ENCODE results near the gene KRTAP5-6. TPM values are rescaled to one million over a fixed set of nuclear protein-coding genes. Genes with fewer than 3 reads are reported as not detected.
A peak's percentile ranks its signal among the peaks of the same experiment; 100 is the strongest.

The KRTAP5-6 gene
- polyA plus RNA-seq, 2 of the 4 experiments (the other 2 are of a cell fraction) = not detected

- ATAC-seq = no peak
- Histone ChIP-seq H3K4me1 (peaks cover 3% of the 10 kb centered on the region; the same call in 1 of the 3 replicates), H3K27ac (no peak overlapping the region), H3K4me3 (no peak overlapping the region), H3K4me2 (no peak overlapping the region), H3K9me3 (no peaks in the 10 kb centered on the region)
- FAIRE-seq = peak; percentile 59
- no peak for DNase-seq (ENCODE audit: low read depth in 1 of 2, low spot score in 1 of 2)
- TF ChIP-seq HOXA7 (CRISPR knock-in tag; IDR thresholded peaks at IDR 0.05) = no peak
- TF ChIP-seq HMGXB4 (CRISPR knock-in tag; IDR thresholded peaks at IDR 0.05; ENCODE audit: borderline replicate concordance) = no peak
- TF ChIP-seq RNF2 (IDR thresholded peaks at IDR 0.05; ENCODE audit: borderline replicate concordance, low read depth) = no peak
- TF ChIP-seq, protein P1, sequence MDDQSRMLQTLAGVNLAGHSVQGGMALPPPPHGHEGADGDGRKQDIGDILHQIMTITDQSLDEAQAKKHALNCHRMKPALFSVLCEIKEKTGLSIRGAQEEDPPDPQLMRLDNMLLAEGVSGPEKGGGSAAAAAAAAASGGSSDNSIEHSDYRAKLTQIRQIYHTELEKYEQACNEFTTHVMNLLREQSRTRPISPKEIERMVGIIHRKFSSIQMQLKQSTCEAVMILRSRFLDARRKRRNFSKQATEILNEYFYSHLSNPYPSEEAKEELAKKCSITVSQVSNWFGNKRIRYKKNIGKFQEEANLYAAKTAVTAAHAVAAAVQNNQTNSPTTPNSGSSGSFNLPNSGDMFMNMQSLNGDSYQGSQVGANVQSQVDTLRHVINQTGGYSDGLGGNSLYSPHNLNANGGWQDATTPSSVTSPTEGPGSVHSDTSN (IDR thresholded peaks at IDR 0.05) = no peak
- TF ChIP-seq KDM1A (IDR thresholded peaks at IDR 0.05; ENCODE audit: low read depth) = no peak
- WGBS (ENCODE audit: missing lambda C conversion rate) = 40% methylated on average over 6 of the region's 6 CpGs
- CTCF ChIA-PET = interaction anchor here (6.7 to 10.5 kb wide), 2 partner anchors 10 to 130 kb away, joined by 77 to 97 read pairs; partner anchors contain the start of gene SYT8
- POLR2A ChIA-PET = no interaction called here
Measured at GRCh38 chr11:1703146-1703545, 6.2 kb downstream of the KRTAP5-6 start.

GRCh38 chr11:1705126-1706052 lies 8.4 kb downstream of the KRTAP5-6 start:
- POLR2A ChIA-PET = no interaction called here
- peaks cover 3% of the 10 kb centered on the region; the same call in 1 of the 3 replicates for H3K4me1 ChIP-seq
- TF ChIP-seq CBX2 (IDR thresholded peaks at IDR 0.05; ENCODE audit: borderline replicate concordance, low read depth) (no peak), BHLHE40 (IDR thresholded peaks at IDR 0.05; ENCODE audit: low read depth, low read length) (no peak), CHD4 (IDR thresholded peaks at IDR 0.05; ENCODE audit: borderline replicate concordance) (no peak), GATA3 (IDR thresholded peaks at IDR 0.05; ENCODE audit: borderline replicate concordance) (no peak)
- CTCF ChIA-PET = interaction anchor here (0.6 to 10.5 kb wide), 7 partner anchors 12 to 446 kb away, joined by 3 to 97 read pairs (median 9); partner anchors contain the start of gene SYT8
- no peak overlapping the region for H3K4me3 ChIP-seq
- no peaks in the 10 kb centered on the region for H3K9me3 ChIP-seq
- no peak for ATAC-seq
- FAIRE-seq = no peak
- no peak overlapping the region for H3K27ac ChIP-seq
- WGBS (ENCODE audit: missing lambda C conversion rate) = 60% methylated on average over 15 of the region's 15 CpGs
- DNase-seq (ENCODE audit: low read depth in 1 of 2, low spot score in 1 of 2) = no peak
- H3K4me2 ChIP-seq = no peak overlapping the region

GRCh38 chr11:1706634-1707400 lies 9.8 kb downstream of the KRTAP5-6 start:
- DNase-seq (ENCODE audit: low read depth in 1 of 2, low spot score in 1 of 2) = peak; percentile 38 to 67
- 48% methylated on average over 11 of the region's 17 CpGs for WGBS (ENCODE audit: missing lambda C conversion rate)
- Histone ChIP-seq H3K4me3 (no peak overlapping the region), H3K9me3 (no peaks in the 10 kb centered on the region), H3K27ac (no peak overlapping the region), H3K4me2 (no peak overlapping the region), H3K4me1 (peaks cover 3% of the 10 kb centered on the region; the same call in 1 of the 3 replicates)
- CTCF ChIA-PET = interaction anchor here (0.6 to 10.5 kb wide), 22 partner anchors 10 to 447 kb away, joined by 3 to 97 read pairs (median 4); partner anchors contain the start of gene SYT8
- POLR2A ChIA-PET = interaction anchor here (1.7 kb wide), 1 partner anchor 127 kb away, joined by 3 read pairs; no protein-coding TSS in a partner anchor
- peak; percentile 77 to 97 for ATAC-seq
- no peak for FAIRE-seq
- TF ChIP-seq CBX2 (IDR thresholded peaks at IDR 0.05; ENCODE audit: borderline replicate concordance, low read depth) = no peak
- no peak for TF ChIP-seq KDM1A (IDR thresholded peaks at IDR 0.05; ENCODE audit: low read depth)
- no peak for TF ChIP-seq MAFK (IDR thresholded peaks at IDR 0.05; ENCODE audit: partially characterized antibody)
- peak; percentile 74 to 82 for TF ChIP-seq RAD21 (conservative IDR thresholded peaks at IDR 0.05 in 1 of 2, IDR thresholded peaks at IDR 0.05 in 1 of 2)
- TF ChIP-seq EHMT2 (IDR thresholded peaks at IDR 0.05; ENCODE audit: low read depth) = no peak
- no peak for TF ChIP-seq EHF (CRISPR knock-in tag; IDR thresholded peaks at IDR 0.05)
- TF ChIP-seq NR3C1 (IDR thresholded peaks at IDR 0.05) = no peak
- peak; percentile 73 for TF ChIP-seq SMC3 (IDR thresholded peaks at IDR 0.05)
- TF ChIP-seq ELK1 (IDR thresholded peaks at IDR 0.05; ENCODE audit: low read depth, low read length) = no peak
- no peak for TF ChIP-seq HOXB5 (CRISPR knock-in tag; IDR thresholded peaks at IDR 0.05)
- TF ChIP-seq CTCF (IDR thresholded peaks at IDR 0.05) = peak; percentile 51
- TF ChIP-seq, protein P2, sequence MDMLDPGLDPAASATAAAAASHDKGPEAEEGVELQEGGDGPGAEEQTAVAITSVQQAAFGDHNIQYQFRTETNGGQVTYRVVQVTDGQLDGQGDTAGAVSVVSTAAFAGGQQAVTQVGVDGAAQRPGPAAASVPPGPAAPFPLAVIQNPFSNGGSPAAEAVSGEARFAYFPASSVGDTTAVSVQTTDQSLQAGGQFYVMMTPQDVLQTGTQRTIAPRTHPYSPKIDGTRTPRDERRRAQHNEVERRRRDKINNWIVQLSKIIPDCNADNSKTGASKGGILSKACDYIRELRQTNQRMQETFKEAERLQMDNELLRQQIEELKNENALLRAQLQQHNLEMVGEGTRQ (IDR thresholded peaks at IDR 0.05) = no peak
- TF ChIP-seq TFCP2L1 (CRISPR knock-in tag; IDR thresholded peaks at IDR 0.05) = no peak
- TF ChIP-seq RFX5 (IDR thresholded peaks at IDR 0.05) = no peak
- TF ChIP-seq CBX8 (IDR thresholded peaks at IDR 0.05) = no peak
- no peak for TF ChIP-seq NPAS2 (CRISPR knock-in tag; IDR thresholded peaks at IDR 0.05; ENCODE audit: borderline replicate concordance)

Data from A549 (cell line).